GM21576 (cell line): ENCODE data around the gene PCED1A.
A peak's percentile ranks its signal among the peaks of the same experiment; 100 is the strongest.

Experiments
- ATAC-seq: cut with Tn5 transposase; IDR thresholded peaks from one replicate; pipeline ENCODE4 v1.9.1; 2021; ENCODE audit warnings: mild to moderate bottlenecking, moderate library complexity; ENCODE audit not compliant: unreplicated experiment

Gene PCED1A

DNA sequence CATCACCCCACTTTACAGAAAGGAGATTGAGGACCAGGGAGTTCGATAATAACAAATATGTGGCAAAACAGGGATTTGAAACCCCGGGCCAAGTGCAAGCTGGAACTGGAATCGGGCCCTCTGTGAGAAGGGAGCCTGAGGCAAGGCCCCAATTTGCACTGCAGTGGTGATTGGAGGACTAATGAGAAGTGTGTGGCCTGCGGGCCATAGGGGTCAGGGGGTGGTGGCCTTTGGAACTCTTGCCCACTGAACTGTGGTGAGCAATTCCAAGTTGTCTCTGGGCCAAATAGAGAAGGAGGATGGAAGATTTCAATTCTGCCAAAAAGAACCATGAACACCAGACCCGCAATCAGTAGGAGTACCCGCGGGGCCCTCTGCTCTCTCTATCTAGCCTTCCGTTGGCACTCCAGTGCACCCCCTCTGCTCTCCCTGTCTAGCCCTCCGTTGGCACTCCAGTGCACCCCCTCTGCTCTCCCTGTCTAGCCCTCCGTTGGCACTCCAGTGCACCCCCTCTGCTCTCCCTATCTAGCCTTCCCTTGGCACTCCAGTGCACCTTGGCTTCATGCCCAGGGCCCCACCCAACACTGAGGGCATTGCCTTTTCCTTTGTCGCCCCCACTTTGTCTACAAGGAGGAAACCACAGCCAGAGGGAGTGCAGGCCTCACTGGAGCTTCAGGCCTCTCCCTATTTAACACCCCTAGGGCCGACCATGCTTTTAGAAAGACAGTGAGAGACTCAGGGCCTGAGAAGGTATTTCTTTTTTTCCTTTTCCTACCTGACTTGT, 26.8 kb upstream of the PCED1A start:
- no peak for ATAC-seq

DNA sequence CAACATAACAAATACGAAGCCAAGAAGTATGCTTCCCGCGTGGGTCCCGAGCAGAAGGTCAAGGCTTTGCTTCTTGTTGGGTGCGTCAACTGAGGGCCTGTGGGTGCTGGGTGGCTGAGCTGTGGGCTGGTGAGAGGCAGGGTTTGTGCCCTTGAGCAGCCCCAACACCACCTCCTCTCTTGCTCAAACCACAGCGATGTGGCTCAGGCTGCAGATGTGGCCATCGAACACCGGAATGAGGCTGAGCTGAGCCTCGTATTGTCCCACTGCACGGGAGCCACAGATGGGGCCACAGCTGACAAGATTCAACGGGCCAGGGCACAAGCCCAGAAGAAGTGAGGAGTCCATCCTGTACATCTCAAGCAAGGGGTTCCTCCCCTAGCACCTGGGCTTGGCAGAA, 25.8 kb upstream of the PCED1A start:
- no peak for ATAC-seq

DNA sequence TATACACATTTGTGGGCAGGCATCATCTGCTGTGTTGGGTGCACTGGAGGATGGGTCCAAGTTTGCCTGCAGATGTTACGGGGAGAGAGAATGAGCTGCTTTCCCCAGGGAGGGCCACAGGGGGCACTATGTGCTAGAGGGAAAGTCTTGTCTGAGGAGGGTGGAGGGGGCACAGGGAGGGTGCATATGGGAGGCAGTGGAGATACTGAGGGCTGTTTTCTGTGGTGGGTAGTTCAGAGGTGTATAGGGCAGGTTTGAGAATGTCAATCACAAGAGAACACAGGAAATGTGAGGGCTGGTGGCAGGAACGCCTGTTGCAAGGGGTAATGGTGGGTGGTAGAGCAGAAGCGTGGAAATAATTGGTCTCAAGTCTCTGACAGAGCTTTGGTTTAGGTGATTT, 25.2 kb upstream of the PCED1A start:
- ATAC-seq: no peak

DNA sequence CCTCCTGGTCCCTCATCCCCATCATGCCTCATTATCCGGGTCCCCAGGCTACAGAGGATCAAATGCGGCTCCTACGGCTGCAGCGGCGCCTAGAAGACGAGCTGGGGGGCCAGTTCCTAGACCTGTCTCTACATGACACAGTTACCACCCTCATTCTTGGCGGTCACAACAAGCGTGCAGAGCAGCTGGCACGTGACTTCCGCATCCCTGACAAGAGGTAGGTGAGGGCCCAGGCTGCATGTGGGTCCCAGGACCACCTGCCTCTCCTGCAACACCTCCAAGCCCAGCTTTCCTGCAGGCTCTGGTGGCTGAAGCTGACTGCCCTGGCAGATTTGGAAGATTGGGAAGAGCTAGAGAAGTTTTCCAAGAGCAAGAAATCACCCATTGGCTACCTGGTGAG, 24.6 kb upstream of the PCED1A start:
- ATAC-seq: no peak

DNA sequence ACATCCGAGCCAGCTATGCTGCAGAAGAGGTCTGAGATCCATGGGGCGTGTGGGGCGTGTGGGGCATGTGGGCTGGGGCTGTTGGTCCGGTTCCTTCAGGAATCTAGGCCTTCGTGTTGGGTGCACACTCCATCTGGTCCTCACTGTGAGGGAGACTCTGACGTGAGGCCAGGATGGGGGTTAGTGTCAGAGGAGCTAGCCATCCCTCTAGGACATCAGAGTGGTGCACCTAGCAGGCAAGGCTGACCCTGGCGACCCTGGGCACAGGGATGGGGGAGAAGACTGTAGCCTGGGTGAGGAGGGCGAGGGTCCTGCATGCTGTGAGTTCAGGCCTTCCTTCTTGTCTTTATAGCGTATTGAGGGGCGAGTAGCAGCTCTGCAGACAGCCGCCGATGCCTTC, 24.2 kb upstream of the PCED1A start:
- ATAC-seq: no peak

DNA sequence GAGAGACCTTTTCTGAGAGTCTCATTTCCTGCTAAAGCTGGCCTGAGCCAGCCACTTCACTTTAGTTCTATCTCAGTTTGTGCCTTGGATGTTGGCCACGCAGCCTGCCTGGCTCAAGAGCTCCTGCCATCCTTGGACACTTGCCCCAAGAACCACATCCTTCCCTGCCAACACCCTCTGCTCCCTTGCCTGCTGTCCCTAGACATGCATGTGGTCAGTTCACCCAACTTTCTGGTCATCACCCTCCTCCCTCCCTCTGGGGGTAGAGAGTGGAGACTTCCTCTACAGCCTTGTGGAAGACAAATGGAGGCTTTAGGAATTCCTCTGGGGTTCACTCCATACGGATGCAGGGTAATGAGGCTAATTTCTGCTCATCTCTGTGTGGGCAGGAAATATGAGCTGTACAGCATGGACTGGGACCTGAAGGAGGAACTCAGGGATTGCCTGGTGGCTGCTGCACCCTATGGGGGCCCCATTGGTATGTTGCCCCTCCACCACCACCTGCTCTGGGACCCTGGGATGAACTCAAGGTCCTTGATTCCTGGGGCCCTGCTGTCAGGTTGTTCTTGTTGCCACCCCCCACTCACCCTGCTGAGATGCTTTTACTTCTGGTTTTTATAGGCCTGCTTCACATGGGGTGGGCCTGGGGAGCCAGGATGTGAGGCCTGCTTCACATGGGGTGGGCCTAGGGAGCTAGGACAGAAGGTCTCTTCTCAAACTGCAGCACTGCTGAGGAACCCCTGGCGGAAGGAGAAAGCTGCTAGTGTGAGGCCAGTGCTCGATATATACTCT, 19.1 kb upstream of the PCED1A start:
- no peak for ATAC-seq

DNA sequence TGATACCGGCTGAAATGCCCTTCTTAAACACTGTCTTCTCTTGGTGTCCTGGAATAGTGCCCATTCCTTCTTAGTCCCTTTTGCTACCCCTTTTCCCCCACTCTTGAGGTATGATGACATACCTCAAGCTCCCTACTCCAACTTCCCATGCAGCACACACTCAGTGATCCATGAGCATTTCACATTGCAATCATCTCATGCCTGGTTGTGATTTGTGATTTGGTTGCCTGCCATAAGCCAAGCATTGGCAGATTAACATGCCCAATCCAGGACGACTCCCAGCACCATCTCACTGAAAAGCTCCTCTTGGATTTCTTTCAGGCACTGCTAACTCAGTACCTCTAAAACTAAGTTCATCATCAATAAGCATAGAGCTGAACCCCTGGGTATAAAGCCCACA, 18.1 kb upstream of the PCED1A start:
- no peak for ATAC-seq

DNA sequence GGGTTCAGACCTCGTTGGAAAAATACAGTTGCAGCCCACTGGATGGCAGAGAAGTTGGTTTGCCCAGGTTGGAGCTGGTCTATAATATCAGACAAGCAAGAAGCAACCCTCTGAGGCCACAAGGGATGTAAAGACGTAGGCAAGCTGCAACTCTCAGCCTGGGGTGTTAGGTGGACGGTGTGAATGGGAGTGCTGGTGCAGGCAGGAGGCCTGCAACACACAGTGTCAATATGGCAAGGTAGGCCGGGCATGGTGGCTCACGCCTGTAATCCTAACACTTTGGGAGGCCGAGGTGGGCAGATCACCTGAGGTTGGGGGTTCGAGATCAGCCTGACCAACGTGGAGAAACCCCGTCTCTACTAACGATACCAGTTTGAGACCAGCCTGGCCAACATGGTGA, 10.6 kb upstream of the PCED1A start:
- no peak for ATAC-seq

DNA sequence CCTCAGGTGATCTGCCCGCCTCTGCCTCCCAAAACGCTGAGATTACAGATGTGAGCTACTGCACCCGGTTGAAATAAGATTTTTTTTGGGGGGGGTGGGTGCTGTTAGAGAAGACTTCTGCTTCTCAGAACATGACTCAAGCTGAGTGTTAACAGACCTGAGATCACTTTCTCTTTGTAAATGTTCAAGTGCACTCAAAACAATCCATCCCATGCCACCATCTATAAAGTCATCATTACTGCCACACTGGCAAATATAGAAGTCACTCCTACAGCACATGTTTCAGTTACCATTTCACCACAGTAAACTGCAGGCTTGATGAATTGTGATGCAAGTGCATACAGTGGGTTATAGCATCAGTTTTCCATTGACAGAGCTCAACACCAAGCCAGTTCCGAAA, 9.1 kb upstream of the PCED1A start:
- ATAC-seq: no peak

DNA sequence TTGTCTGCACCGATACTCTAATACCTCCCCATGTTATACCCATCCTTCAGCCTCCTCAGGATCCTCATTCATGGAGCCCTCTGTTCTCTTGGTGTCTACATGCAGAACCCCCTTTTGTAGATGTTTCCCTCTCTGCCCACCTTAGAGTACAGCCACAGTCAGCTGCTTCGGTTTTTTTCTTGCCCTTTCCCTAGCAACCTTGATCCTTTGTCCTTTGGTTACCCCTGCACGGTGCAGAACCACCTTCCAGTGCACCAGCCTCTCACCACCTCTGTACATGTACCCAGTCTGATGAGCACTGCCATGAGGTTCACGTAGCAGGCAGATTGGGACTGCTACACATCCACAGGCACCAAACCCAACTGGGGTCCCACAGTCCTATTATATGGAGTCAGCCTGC, 7.3 kb upstream of the PCED1A start:
- ATAC-seq: no peak

DNA sequence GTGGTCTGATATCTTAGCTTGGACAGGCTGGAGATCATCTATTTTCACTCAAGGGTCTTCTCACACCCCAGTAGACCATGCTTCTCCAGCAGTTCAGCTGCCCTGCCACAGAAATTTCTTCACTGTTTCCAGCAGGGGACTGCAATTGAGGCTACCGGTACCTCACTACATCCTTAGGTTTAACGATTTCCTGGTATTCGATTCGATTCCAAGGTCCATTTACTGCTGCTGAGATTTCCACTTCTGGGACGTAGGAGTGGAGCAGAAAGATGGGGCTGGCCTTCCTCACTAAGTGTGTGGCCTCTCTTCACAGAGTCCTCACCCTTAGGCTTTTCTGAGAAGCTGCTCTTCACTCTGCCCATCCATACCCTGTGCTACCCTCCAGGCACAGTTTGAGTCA, 6.2 kb upstream of the PCED1A start:
- no peak for ATAC-seq

DNA sequence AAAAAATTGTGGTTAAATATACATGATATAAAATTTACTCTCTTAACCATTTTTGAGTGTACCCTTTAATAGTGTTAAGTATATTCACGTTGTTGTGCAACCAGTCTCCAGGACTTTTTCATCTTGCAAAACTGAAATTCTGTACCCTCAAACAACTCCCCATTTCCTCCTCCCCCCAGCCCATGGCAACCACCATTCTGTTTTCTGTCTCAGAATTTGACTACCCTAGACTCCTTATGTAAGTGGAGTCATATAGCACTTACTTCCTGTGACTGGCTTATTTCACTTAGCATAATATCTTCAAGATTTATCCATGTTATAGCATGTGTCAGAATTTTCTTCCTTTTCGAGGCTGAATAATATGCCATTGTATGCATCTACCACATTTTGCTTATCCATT, 5.2 kb upstream of the PCED1A start:
- ATAC-seq: no peak

DNA sequence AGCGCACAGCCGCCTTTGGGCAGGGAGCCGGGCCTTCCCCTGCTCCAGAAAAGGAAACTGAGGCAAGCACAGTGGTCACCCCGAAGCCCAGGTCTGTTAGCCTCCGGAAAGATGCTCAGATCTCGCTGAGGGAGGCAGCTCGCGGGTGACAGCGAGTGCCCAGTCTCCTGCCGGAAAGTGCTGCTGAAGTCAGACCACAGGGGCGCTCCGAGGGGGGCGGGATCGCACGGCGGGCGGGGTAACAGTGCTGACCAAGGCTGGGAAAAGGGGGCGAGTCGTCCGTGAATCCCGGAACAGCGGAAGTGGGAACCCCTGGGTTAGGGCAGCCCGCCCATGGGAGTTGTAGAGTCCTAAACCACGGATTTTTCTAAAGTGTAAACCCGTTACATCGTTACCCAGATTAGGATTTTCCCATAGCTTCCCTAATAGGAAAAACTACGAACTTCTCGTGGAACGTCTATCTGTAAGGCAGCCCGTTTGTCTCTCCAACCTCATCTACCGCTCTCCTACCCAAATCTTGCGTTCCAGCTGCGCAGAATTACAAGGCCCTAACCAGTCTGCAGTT, 594 bp upstream of the PCED1A start:
- peak; percentile 23 for ATAC-seq

DNA sequence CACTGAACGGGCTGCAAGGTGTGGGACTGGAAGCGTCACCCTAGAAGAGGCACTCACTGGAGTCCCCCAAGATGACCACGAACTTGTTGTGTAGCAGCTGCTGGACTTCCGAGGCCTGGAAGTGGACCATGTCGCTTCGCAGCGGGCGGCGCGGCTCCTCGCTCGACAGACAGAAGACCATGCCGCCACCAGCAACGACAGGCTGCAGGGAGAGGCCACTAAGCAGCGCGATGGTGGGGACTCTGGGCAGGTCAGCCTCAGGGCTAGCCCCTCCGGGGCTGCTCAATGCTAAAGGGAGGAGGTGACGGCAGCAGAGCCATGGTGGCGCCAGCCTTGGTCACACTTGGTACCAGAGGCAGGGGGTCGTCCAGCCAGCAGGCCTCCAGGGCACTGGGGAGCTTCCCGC, 720 bp downstream of the PCED1A start:
- no peak for ATAC-seq

DNA sequence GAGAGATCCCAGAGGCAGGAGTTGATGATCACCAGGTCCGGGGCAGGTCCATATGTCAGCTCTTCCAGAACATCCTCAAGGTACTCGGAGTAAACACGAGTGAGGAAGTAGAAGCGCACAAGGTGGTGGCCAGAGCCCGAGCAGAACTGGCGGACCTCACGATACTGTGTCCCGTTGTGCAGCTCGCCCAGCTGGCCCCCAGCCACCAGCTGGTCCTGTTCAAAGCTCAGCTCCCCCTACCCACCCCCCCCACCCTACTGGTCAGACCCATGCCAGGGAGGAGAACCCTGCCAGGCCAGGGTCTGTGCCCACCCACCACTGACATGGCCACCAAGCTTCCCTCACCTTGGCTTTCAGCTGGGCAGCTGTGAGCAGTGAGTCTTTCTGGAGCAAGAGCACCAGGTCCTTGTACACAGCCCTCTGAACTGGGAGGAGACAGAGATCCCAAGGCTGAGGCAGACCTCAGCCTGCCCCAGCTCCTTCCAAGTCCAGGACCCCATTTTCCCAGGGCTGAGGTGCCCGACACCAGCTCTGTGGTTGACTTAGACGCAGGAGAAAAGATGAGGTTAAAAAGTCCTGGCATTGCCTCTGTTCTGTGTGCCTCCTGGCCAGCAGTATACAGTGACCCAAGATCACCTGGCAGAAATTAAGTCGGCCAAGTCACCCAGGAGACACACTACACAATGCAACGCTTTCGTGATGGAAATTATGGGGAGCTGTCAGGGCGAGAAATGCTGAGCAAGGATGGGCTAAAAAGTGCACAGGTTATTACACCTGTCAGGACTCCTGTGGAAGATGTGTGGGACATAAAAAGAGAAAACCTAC, 1.4 kb downstream of the PCED1A start:
- ATAC-seq: no peak

DNA sequence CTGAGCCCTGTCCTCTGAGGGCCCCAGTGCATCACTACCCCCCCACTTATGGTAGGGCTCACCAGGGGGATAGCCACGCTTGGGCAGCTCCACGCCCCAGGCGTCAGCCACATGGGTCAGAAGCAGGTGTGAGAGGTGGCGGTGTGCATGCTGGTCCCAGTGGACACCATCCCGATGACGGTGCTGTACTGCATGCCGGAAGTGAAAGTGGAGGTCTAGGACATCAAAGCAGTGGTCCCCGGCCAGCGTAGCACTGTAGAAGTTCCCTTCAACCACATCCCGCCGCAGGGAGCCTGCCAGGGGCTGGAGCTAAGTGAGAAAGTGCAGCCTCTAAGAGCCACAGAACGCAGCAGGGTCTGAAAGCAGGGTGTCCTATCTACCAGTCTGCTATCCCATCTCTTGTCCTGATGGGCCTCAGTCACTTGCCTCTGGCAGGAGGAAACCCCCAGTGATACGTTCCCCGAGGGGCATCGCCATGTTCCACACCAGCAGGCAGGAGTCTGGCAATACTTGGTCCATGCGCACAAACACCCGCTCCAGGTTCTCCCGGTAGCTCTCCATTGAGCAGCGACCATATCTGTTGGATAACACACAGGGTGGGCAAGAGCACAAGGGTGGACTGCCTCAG, 2.2 kb downstream of the PCED1A start:
- ATAC-seq: no peak

DNA sequence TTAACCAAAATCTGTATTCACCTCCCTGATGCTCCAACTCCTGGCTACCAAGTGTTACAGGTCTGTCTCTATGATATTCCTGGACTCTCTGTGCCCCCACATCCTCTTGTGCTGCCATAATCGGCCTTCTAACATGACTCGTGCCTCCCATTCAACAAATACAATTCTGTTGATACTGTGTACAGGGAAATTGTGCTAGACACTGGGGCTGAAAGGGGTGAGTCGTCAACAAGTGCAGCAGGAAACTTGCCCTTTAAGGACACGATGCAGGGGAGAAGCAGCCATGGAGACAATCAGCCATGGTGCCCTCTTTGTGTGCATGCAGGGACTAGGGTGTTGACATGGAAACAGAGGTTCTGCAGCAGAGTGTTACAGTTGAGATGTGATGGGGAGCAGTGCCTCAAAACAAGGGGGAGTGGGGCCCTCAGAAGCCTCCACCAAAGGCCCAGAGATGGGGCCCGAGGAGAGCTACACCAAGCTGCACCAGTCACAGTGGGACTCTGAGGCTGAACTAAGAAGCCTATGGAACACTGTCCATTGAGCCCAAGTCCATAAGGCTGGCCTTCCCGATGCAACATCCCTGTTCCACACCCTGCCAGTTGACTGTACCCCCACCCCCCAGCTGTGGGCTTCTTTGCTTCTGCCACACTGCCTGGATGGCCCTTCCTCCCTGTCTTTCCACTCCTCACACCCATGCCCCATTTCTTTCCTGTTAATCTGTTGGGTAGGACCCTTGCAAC, 3.1 kb downstream of the PCED1A start:
- no peak for ATAC-seq

DNA sequence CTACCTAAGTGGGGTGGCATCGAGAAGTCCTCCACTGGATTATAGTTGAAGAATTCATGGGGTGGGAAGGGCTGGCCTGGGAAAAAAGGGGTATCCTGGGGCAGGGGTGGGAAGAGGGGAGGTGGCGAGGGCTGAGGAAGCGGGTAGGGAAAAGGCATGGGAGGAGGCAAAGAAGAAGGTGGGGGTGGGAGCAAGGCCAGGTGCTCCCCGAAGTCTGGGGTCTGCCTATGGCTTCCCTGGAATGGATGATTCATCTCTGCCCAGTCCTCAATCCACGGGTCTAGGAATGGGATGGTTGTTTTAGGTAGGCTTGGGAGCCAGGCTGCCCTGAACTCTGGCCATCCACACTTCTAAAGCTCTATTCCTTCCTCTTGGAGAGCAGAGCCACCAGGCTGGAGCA, 4.4 kb downstream of the PCED1A start:
- ATAC-seq: no peak

DNA sequence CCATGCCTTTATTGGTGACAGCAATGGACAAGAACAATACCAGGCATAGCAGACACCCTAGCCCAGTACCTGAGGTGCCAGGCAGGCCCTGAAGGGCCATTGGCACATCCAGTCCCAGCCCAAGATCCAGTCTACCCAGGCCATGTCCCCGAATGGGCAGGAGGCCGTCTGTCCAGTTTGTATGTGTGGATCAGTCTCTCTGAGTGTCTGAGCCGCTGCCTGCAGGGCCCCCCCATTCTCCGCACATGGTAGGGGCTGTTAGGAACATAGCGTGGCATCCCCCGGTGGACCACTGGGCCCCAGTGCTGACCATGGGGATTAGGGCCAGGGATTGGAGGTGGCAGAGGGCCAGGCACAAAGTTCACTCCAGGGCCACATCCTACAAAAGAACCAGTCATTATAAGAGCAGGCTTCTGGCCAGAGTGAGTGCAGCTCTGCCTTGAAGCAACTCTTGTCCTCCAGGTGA, 5.1 kb downstream of the PCED1A start:
- ATAC-seq: no peak
